ENCODE results near the gene LTF. TPM values are rescaled to one million over a fixed set of nuclear protein-coding genes. Genes with fewer than 3 reads are reported as not detected.

The LTF gene
- total RNA-seq, 1 donor from 2014 or later: 14.3 TPM

DNA sequence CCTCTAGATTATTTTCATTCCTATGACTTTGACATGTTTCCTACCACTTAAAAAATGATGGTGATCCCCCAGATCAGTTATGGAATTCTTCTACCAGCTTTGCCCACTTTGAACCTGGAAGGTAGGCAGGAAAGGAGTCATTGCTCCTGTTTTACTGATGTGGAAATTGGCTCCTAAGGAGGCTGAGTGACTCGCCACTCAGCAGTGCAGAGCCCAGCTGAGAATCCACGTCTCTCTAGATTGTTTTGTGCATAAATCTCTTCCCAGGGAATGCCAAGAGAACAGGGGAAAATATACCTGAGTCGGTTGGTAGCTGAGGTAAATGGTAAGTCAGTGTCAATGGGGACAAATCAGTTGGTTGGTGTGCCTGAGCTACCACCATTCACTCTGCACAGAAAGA lies 4.7 kb downstream of the LTF start:
- Histone ChIP-seq H3K4me3 (no peak overlapping the region), H3K27me3 (peaks cover 23% of the 10 kb centered on the region), H3K36me3 (no peaks in the 10 kb centered on the region), H3K9me3 (no peaks in the 10 kb centered on the region), H3K4me1 (peaks cover 10% of the 10 kb centered on the region), H3K27ac (no peak overlapping the region)
- ATAC-seq (no peak), DNase-seq (no peak)
- TF ChIP-seq, protein P1, sequence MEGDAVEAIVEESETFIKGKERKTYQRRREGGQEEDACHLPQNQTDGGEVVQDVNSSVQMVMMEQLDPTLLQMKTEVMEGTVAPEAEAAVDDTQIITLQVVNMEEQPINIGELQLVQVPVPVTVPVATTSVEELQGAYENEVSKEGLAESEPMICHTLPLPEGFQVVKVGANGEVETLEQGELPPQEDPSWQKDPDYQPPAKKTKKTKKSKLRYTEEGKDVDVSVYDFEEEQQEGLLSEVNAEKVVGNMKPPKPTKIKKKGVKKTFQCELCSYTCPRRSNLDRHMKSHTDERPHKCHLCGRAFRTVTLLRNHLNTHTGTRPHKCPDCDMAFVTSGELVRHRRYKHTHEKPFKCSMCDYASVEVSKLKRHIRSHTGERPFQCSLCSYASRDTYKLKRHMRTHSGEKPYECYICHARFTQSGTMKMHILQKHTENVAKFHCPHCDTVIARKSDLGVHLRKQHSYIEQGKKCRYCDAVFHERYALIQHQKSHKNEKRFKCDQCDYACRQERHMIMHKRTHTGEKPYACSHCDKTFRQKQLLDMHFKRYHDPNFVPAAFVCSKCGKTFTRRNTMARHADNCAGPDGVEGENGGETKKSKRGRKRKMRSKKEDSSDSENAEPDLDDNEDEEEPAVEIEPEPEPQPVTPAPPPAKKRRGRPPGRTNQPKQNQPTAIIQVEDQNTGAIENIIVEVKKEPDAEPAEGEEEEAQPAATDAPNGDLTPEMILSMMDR (IDR thresholded peaks at IDR 0.05): no peak
- intact Hi-C loops (cut with DNase I): no loop called here

DNA sequence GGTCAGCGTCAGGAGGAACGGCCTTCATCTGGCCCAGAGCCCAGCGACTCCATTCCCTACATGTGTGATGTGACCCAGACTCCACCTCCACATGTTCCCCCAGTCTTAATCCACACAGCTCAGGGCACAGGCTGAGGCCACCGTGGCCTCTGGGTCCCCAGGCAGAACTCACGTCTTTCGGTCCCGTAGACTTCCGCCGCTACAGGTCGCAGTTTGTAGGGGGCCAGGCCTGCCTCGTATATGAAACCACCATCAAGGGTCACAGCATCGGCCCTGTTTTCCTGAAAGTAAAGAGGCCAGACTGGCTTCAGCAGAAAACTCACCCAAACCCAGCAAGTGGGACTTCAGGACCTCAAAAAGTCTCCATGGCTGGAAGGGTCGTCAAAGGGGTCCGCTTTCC lies 8.6 kb downstream of the LTF start:
- TF ChIP-seq, protein P1 (IDR thresholded peaks at IDR 0.05): no peak
- no peak for ATAC-seq
- Histone ChIP-seq H3K4me1 (no peaks in the 10 kb centered on the region), H3K27ac (no peak overlapping the region), H3K36me3 (no peaks in the 10 kb centered on the region), H3K4me3 (no peak overlapping the region), H3K9me3 (no peaks in the 10 kb centered on the region), H3K27me3 (no peaks in the 10 kb centered on the region)
- DNase-seq: no peak
- intact Hi-C loops (cut with DNase I): no loop called here

DNA sequence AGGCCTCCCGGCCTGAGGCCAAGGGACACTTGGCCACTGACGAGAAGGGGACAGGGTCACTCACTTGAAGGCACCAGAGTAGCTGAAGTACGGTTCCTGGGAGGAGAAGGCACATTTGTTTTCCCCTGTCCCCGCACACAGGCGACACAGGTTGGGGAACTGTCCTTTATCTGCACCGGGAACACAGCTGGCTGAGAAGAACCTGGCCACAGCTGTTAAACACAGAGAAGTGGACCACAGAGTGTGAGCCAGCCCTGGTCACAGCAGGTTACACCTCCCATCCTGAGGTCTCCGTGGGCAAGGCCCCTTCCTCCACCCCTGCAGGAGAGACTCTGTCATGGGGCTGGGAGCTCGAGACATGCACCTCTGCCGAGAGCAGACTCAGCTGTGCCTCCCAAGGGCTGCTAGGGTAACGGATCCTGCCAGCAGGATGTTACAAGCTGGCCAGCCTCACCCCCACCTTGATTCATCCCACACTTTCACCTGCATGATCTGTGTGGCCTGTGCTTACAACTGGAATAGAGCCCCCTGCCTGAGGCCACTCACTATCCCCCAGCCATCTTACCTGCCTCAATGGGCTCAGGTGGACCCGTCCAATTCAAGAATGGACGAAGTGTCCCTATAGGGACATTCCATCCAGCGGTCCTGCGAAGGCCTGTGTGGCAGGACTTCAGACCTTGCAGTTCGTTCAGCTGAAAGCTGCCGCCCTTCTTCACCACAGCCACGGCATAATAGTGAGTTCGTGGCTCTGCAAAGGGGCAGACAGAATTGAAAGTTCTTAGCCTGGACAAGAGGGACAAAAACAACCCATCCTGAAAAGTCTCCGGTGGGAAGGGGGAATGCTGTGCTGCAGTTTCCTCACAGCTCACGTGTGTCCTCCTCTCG lies 9.2 kb downstream of the LTF start:
- Histone ChIP-seq H3K4me3 (no peak overlapping the region), H3K36me3 (no peaks in the 10 kb centered on the region), H3K9me3 (no peaks in the 10 kb centered on the region), H3K4me1 (no peaks in the 10 kb centered on the region), H3K27ac (no peak overlapping the region), H3K27me3 (no peaks in the 10 kb centered on the region)
- TF ChIP-seq, protein P1 (IDR thresholded peaks at IDR 0.05): no peak
- intact Hi-C loops (cut with DNase I): no loop called here
- peak; percentile 16 for ATAC-seq
- DNase-seq: no peak

DNA sequence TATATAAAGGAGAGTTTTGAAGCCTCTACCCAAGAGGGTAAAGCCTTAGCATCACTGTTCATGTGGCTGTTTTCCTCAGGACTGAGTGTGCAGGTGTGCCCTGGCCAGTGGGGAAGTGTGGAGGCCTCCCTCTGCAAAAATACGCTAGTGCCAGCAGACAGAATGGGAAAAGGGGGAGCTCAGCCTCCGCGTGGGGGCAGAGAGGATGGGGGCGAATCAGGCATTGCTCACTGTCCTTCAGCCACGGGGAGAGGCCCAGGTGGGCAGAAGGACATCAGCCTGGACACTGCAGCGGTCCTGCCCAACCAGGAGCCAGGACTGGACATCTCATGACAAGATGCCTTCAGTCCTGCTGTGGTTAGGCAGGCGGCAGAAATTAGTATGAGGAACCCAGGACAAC lies 10.1 kb downstream of the LTF start:
- DNase-seq (no peak), ATAC-seq (no peak)
- Histone ChIP-seq H3K36me3 (no peaks in the 10 kb centered on the region), H3K4me3 (no peak overlapping the region), H3K27ac (no peak overlapping the region), H3K9me3 (no peaks in the 10 kb centered on the region), H3K4me1 (no peaks in the 10 kb centered on the region), H3K27me3 (no peaks in the 10 kb centered on the region)
- intact Hi-C loops (cut with DNase I): no loop called here
- TF ChIP-seq, protein P1 (IDR thresholded peaks at IDR 0.05): no peak

DNA sequence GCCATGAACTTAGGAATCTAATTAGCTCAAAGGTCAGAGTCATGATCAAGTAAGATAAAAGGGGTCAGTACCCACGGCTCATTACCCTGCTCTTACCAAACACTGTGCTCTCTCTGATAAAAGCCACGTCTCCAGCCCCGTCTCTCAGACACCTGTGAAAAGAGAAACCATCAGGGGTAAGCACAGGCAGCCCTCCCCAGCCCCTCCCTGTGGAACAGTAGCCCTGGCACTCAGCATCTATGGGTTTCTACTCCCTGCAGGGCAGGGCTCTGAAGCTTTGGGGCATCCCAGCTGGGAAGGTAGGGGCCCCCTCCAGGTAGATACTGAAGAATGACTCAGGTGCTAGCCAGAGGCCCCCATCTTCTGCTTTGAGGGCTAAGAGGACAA lies 10.5 kb downstream of the LTF start:
- H3K27ac ChIP-seq: no peak overlapping the region
- no peaks in the 10 kb centered on the region for H3K36me3 ChIP-seq
- TF ChIP-seq, protein P1 (IDR thresholded peaks at IDR 0.05): no peak
- H3K4me3 ChIP-seq: no peak overlapping the region
- ATAC-seq (no peak), DNase-seq (no peak)
- no peaks in the 10 kb centered on the region for H3K4me1 ChIP-seq
- no peaks in the 10 kb centered on the region for H3K27me3 ChIP-seq
- H3K9me3 ChIP-seq: no peaks in the 10 kb centered on the region
- intact Hi-C loops (cut with DNase I): no loop called here
